Prostate gland (tissue), 2 donors: ENCODE measurements around the gene ZNF397.

Experiments
- POLR2A ChIP-seq: fragments of 450-650 bp; IDR thresholded peaks from one replicate; pipeline ENCODE4 v1.6.1; 2016; ENCODE audit warnings: antibody characterized with exemption, mild to moderate bottlenecking
- POLR2AphosphoS5 ChIP-seq: sonication (generic); formaldehyde crosslinking; IDR thresholded peaks from one replicate; pipeline ENCODE4 v1.6.1; 2017; ENCODE audit warnings: antibody characterized with exemption
- TF ChIP-seq, protein P1 (sequence below), 4 experiments: fragments of 200-600 bp in 2 of 4; fragments of 450-650 bp in 2 of 4; sonication (generic) in 2 of 4; IDR thresholded peaks; 1 replicate in 3 of 4; 2 replicates in 1 of 4; pipeline ENCODE4 v1.5.1; 2016 to 2019; ENCODE audit warnings: antibody characterized with exemption in 4 of 4, mild to moderate bottlenecking in 2 of 4, moderate library complexity in 2 of 4

DNA sequence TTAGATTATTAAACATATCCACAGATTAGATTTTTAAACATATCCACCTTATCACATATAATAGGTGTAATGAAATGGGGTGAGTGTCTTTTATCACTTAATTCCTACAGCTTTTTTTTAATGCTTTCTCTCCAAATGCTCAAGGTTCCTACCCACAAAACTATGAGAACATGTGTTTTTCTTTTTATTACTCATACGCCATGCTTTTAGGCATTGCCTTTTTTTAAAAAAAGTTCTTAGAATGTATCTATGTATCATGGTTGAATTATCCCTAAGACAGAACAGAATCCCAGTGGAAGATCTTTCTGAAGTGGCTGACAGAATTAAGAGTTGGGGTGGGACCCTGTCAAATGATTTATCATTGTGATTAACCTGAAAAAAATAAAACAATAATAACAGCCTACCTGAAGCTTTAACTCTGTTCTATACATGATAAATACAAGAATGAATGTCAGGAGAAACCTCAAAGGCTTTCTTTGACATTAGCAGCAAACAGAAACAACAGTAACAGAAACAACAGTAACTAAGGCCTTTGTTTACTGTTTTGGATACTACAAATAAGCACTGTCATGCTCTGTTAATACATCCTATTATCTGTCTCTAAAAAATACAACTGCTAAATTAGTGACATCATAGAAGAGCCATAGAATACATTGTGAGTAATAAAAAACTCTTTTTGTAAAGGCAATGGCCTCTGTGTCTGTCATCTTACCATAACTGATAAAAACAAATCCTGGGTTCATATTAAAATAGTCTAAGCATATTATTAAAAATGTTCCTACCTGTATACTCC, 4.1 kb upstream of the ZNF397 start:
- no peak for TF ChIP-seq POLR2AphosphoS5
- TF ChIP-seq, protein P1, sequence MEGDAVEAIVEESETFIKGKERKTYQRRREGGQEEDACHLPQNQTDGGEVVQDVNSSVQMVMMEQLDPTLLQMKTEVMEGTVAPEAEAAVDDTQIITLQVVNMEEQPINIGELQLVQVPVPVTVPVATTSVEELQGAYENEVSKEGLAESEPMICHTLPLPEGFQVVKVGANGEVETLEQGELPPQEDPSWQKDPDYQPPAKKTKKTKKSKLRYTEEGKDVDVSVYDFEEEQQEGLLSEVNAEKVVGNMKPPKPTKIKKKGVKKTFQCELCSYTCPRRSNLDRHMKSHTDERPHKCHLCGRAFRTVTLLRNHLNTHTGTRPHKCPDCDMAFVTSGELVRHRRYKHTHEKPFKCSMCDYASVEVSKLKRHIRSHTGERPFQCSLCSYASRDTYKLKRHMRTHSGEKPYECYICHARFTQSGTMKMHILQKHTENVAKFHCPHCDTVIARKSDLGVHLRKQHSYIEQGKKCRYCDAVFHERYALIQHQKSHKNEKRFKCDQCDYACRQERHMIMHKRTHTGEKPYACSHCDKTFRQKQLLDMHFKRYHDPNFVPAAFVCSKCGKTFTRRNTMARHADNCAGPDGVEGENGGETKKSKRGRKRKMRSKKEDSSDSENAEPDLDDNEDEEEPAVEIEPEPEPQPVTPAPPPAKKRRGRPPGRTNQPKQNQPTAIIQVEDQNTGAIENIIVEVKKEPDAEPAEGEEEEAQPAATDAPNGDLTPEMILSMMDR (IDR thresholded peaks at IDR 0.05): no peak
- TF ChIP-seq POLR2A: no peak
